Adrenal gland (tissue), 12 donors: Measurements from ENCODE around the gene C6orf89. TPM values are rescaled to one million over a fixed set of nuclear protein-coding genes. Genes with fewer than 3 reads are reported as not detected.
A peak's percentile ranks its signal among the peaks of the same experiment; 100 is the strongest.

ENCODE experiments used
- DNase-seq, 7 donors: peaks; one replicate each; pipeline ENCODE4 v3.0.0-alpha.2; 2019 to 2020
- H3K27ac ChIP-seq, 5 donors: fragments of 200-600 bp; sonication (generic) in 4 of 5; 1 replicate in 3 of 5; 2 replicates in 2 of 5; pipeline versions ENCODE4 v1.5.1 to v1.8.0; 2016 to 2020; ENCODE audit warnings: mild to moderate bottlenecking in 1 of 5
- H3K27me3 ChIP-seq: fragments of 200-600 bp; 2 replicates; pipeline ENCODE4 v1.8.0; 2021
- H3K36me3 ChIP-seq, 2 donors: fragments of 200-600 bp; replicated peaks in 1 of 2; 1 replicate in 1 of 2; 2 replicates in 1 of 2; pipeline versions ENCODE4 v1.5.1 to v1.8.0; 2018 to 2022
- H3K4me1 ChIP-seq, 2 donors: fragments of 200-600 bp; replicated peaks in 1 of 2; 1 replicate in 1 of 2; 2 replicates in 1 of 2; pipeline versions ENCODE4 v1.5.1 to v1.8.0; 2018 to 2021
- H3K4me3 ChIP-seq, 4 donors: fragments of 200-600 bp; sonication (generic) in 3 of 4; one replicate each; pipeline ENCODE4 v1.5.1; 2016 to 2018
- H3K9me3 ChIP-seq, 3 donors: fragments of 200-600 bp; sonication (generic) in 1 of 3; replicated peaks in 1 of 3; 1 replicate in 2 of 3; 2 replicates in 1 of 3; pipeline versions ENCODE4 v1.5.1 to v1.8.0; 2016 to 2021
- POLR2A ChIP-seq, 2 donors: fragments of 450-650 bp; IDR thresholded peaks; one replicate each; pipeline ENCODE4 v1.6.1; 2017; ENCODE audit warnings: antibody characterized with exemption in 2 of 2, mild to moderate bottlenecking in 2 of 2, moderate library complexity in 1 of 2
- WGBS, 4 donors: extraction: QIAGEN DNeasy Blood & Tissue Kit in 2 of 4; methylation state at CpG; one replicate each; pipeline versions ENCODE4 v1.1.5 to v1.1.7; 2013 to 2017; 5-methylcytosine and 5-hydroxymethylcytosine counted together
- intact Hi-C, 2 donors: fragments of 100-400 bp; cut with DNase I; formaldehyde crosslinking; loops; one replicate each; pipeline versions ENCODE4 v1.14.1 to v1.15.0; 2022 to 2023
- polyA plus RNA-seq, 3 donors: library from polyadenylated mRNA; stranded (reverse); fragments of 200-250 nt in 2 of 3; fragments of 350-450 nt in 1 of 3; fragmentation: Illumina TruSeq in 1 of 3; extraction: RNeasy Lipid Tissue Mini Kit (QIAGEN cat#74804) in 1 of 3; gene quantifications; one replicate each; pipeline ENCODE4 v1.2.3, GENCODE V29; 2013 to 2014
- total RNA-seq, 9 donors: library from RNA; depleted of rRNA in 4 of 9; stranded (reverse); fragments of >200 nt in 4 of 9; fragments of 120-200 nt in 1 of 9; fragmentation: NEBNext Ultra II Directional in 1 of 9; extraction: Animal tissue kit (Norgen Biotek cat#: 25700) in 1 of 9; gene quantifications; one replicate each; pipeline versions ENCODE4 v1.1.0 to v1.2.4, GENCODE V29; 2013 to 2023
- TF ChIP-seq, protein P1 (sequence below), 6 experiments: fragments of 450-650 bp in 4 of 6; fragments of 200-600 bp in 2 of 6; sonication (generic) in 1 of 6; IDR thresholded peaks; 1 replicate in 5 of 6; 2 replicates in 1 of 6; pipeline versions ENCODE4 v1.5.1 to v1.8.0; 2016 to 2021; ENCODE audit warnings: antibody characterized with exemption in 6 of 6, mild to moderate bottlenecking in 2 of 6, moderate library complexity in 1 of 6
- donor health status: healthy with polysubstance abuse.
- donor health status: Bipolar disorder and iron deficiency.
- donor health status: DM: yes; HTN: yes; CAD: no.
- donor health status: DM: no; HTN: no; CAD: no.
- donor health status: DM: no; HTN: no; CAD: no.
- donor health status: DM: yes; HTN: yes; CAD: no.

Gene C6orf89
- total and polyA plus RNA-seq, 12 donors, result 17.5 to 107 (median 75.7) TPM

DNA sequence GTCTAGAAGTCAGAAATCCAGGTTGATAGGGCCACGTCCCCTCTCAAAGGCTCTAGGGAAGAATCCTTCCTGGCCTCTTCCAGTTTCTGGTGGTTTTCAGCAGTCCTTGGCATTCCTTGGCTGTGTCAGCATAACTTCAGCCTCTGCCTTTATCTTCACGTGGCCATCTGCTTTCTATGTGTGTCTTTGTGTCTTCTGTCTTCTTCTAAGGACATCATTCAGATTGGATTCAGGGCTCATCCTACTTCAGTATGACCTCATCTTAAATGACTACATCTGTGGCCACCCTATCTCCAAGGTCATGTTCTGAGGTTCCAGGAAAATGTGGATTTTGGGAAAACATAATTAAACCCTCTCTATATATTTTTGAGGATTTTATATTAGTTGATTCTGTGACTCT is 23.0 kb downstream of the C6orf89 start:
- Histone ChIP-seq H3K36me3 (peaks cover 0 to 20% of the 10 kb centered on the region in 2 donors), H3K27ac (peak overlapping the region in 3 of 5 donors; percentile 46 to 74 (median 48)), H3K9me3 (no peaks in the 10 kb centered on the region), H3K27me3 (no peaks in the 10 kb centered on the region), H3K4me1 (peaks cover 34 to 54% of the 10 kb centered on the region in 2 donors), H3K4me3 (no peak overlapping the region)
- intact Hi-C loops, result no loop called here
- WGBS, 4 donors, result 55 to 69% (median 57%) methylated on average over 2 of the region's 2 CpGs
- no peak for TF ChIP-seq POLR2A (IDR thresholded peaks at IDR 0.05)
- TF ChIP-seq, protein P1, sequence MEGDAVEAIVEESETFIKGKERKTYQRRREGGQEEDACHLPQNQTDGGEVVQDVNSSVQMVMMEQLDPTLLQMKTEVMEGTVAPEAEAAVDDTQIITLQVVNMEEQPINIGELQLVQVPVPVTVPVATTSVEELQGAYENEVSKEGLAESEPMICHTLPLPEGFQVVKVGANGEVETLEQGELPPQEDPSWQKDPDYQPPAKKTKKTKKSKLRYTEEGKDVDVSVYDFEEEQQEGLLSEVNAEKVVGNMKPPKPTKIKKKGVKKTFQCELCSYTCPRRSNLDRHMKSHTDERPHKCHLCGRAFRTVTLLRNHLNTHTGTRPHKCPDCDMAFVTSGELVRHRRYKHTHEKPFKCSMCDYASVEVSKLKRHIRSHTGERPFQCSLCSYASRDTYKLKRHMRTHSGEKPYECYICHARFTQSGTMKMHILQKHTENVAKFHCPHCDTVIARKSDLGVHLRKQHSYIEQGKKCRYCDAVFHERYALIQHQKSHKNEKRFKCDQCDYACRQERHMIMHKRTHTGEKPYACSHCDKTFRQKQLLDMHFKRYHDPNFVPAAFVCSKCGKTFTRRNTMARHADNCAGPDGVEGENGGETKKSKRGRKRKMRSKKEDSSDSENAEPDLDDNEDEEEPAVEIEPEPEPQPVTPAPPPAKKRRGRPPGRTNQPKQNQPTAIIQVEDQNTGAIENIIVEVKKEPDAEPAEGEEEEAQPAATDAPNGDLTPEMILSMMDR (IDR thresholded peaks at IDR 0.05), result no peak
- DNase-seq, result peak in 2 of 7 donors; percentile 31 to 35

DNA sequence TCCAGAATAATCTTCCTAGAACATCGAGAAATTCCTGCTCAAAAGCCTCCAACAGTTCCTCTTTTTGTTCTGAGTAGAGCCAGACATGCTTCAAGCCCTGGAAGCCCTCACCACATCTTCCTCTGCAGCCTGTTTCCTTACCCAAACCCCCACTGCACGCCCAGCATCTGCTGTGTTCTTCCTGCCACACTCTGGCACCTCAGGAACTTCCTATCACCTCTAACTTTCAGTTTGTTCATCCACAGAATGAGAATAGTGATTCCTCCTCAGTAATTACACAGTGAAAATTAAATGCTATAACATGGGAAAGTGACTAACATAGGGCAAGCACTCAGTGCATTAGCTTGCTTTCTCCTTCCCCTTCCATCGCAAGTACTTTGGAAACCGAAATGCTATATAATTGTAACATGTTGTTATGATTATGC is 26.3 kb downstream of the C6orf89 start:
- 66 to 78% (median 68%) methylated on average over 4 of the region's 4 CpGs for WGBS, 4 donors
- no peak overlapping the region for H3K4me3 ChIP-seq
- intact Hi-C loops, result no loop called here
- H3K36me3 ChIP-seq, result peaks cover 0 to 35% of the 10 kb centered on the region in 2 donors
- no peaks in the 10 kb centered on the region for H3K27me3 ChIP-seq
- DNase-seq, result no peak
- H3K9me3 ChIP-seq, result no peaks in the 10 kb centered on the region
- peak overlapping the region in 1 of 5 donors; percentile 11 for H3K27ac ChIP-seq
- TF ChIP-seq, protein P1 (IDR thresholded peaks at IDR 0.05), result no peak
- TF ChIP-seq POLR2A (IDR thresholded peaks at IDR 0.05), result no peak
- peaks cover 19 to 43% of the 10 kb centered on the region in 2 donors for H3K4me1 ChIP-seq

DNA sequence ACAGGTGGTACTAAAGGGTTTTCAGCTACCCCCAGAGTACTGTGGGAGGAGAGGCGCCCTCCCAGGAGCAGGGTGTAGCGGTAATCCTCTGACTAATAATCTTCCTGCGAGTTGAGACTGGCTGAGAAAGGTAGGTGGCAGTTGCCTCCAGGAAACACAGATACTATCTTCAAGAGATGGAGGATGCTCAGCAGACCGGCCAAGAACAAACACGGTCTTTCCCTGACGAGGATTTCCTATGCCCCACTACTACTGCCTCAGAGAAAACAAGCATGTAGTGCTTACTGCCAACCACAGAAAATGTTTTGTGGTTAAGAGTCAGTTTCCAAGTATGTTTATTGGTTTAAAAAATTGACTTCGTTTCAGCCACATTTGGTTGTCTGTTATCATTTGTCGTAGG is 26.8 kb downstream of the C6orf89 start:
- H3K4me3 ChIP-seq, result no peak overlapping the region
- H3K9me3 ChIP-seq, result no peaks in the 10 kb centered on the region
- 68 to 79% (median 75%) methylated on average over 8 of the region's 8 CpGs for WGBS, 4 donors
- H3K27me3 ChIP-seq, result no peaks in the 10 kb centered on the region
- no peak for DNase-seq
- intact Hi-C loops, result no loop called here
- peaks cover 0 to 41% of the 10 kb centered on the region in 2 donors for H3K36me3 ChIP-seq
- H3K4me1 ChIP-seq, result peaks cover 13 to 38% of the 10 kb centered on the region in 2 donors
- H3K27ac ChIP-seq, result peak overlapping the region in 2 of 5 donors; percentile 6 to 11
- no peak for TF ChIP-seq POLR2A (IDR thresholded peaks at IDR 0.05)

DNA sequence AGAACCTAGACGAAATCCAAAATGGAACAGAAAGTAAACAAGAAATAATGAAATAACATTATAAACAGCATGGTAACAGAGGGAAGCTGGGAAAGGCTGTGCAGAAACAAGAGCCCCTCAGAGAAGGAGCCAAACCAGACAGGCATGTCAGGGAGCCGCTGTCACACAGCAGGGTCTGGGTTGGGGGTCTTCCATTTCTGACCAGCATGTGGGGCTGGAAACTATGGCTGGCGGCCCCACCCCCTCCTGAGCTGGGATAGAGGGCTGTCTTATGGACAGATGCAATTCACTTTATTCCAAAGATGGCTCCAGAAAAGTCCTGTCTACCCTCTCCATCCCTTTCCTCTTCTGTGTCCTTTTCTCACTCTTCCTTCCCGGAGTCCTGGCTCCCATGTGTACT is 27.3 kb downstream of the C6orf89 start:
- WGBS, 4 donors, result 89 to 93% (median 90%) methylated on average over 4 of the region's 4 CpGs
- peaks cover 8 to 34% of the 10 kb centered on the region in 2 donors for H3K4me1 ChIP-seq
- intact Hi-C loops, result no loop called here

More for the DNA sequence above, 27.3 kb downstream of the C6orf89 start:
- H3K27ac ChIP-seq, result peak overlapping the region in 1 of 5 donors; percentile 11
- DNase-seq, result no peak
- H3K4me3 ChIP-seq, result no peak overlapping the region
- no peaks in the 10 kb centered on the region for H3K27me3 ChIP-seq
- no peak for TF ChIP-seq POLR2A (IDR thresholded peaks at IDR 0.05)
- TF ChIP-seq, protein P1 (IDR thresholded peaks at IDR 0.05), result no peak
- no peaks in the 10 kb centered on the region for H3K9me3 ChIP-seq
- H3K36me3 ChIP-seq, result peaks cover 0 to 46% of the 10 kb centered on the region in 2 donors
